WI38 (cell line): ENCODE results near the gene POLA1.

Experiments
- H3K4me3 ChIP-seq: 2 replicates; pipeline ENCODE4 v1.5.1; 2011; ENCODE audit warnings: low read depth, mild to moderate bottlenecking, control low read depth, low read length
- CTCF ChIP-seq: IDR thresholded peaks from 2 replicates; pipeline ENCODE4 v1.5.1; 2012; ENCODE audit warnings: low read depth, mild to moderate bottlenecking, control low read depth, low read length

Gene POLA1

DNA sequence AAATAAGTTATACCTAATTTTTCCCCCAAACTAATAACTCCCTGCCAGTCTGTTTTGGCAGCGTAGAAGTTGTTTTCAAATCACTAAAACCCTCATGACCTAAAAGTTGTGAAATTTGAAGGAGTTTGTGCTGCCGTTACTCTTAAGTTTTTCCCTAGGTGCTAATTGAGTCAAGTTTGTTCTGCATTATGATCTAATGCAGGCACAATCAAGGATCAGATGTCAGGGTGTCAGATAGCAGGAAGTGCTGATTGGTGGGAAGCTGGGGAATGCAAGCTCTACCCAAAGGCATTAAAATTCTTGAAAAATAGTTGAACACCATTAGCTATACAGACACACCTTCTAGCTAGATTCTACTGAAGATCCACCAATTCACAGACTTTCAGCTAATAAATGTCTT, 270.1 kb downstream of the POLA1 start:
- no peak overlapping the region for H3K4me3 ChIP-seq
- no peak for TF ChIP-seq CTCF

DNA sequence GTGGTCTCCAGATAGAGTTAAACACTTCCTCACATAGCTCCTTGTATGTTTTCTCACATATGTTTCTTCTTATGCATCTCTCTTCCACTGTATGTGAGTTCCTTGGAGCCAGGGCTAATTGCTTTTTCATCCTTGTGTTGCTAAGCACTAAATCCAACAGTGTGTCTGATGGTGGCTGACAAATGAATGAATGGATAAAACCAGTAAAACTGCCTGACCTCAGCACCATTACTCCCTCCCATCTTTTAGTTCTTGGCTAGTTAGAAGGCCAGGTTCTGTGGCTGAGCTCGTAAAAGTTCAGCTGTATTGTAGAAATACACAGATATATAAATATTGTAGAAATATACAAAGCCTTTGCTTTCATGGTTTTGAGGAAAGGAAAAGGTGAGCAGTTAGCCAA, 271.7 kb downstream of the POLA1 start:
- no peak for TF ChIP-seq CTCF
- H3K4me3 ChIP-seq = no peak overlapping the region

DNA sequence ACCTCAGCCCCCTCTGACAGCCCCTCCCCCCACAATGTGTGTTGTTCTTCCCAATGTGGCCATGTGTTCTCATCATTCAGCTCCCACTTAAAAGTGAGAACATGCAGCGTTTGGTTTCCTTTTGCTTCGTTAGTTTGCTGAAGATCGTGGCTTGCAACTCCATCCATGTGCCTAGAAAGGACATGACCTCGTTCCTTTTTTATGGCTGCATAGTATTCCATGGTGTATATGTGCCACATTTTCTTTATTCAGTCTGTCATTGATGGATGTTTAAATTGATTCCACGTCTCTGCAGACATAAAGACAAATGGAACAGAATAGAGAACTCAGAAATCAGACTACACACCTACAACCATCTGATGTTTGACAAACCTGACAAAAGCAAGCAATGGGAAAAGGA, 276.1 kb downstream of the POLA1 start:
- TF ChIP-seq CTCF = no peak
- H3K4me3 ChIP-seq = no peak overlapping the region

DNA sequence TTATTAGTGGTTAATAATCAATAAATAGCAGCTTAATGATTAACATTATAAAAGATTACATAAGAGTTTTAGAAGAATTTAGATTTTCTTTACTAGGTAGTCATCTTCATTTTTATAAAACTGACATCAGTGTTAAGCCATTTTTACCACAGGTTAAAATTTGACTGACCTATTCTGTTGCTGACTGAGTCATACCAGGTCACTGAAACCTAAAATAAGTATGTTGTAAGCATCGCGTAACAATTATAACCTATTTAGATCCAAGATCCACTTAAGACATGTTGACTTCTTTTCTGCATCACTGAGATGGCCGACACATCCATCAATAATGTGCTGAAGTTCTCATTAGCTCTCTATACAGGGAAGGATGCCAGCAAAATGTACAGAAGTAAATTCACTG, 285.4 kb downstream of the POLA1 start:
- TF ChIP-seq CTCF = no peak

DNA sequence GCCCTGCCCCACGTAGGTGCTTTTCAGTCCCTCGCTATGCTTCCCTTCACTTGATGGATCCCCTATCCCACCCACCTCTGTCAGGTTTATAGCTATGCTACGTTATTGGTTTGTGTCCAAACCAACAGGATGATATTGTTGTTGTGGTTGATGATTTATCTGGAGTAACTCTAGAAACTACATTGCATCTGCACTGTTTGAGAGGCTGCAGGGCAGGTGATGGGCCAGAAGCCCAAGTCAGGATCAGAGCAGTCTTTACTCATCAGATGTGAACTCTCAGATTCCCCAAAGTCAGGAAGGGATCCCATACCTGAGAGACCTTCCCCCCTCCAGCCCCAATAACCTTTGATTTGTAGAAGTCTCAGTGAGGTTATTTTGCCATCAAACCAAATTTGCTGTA, 287.3 kb downstream of the POLA1 start:
- TF ChIP-seq CTCF = no peak
- no peak overlapping the region for H3K4me3 ChIP-seq

More for the DNA sequence above, 285.4 kb downstream of the POLA1 start:
- no peak overlapping the region for H3K4me3 ChIP-seq

DNA sequence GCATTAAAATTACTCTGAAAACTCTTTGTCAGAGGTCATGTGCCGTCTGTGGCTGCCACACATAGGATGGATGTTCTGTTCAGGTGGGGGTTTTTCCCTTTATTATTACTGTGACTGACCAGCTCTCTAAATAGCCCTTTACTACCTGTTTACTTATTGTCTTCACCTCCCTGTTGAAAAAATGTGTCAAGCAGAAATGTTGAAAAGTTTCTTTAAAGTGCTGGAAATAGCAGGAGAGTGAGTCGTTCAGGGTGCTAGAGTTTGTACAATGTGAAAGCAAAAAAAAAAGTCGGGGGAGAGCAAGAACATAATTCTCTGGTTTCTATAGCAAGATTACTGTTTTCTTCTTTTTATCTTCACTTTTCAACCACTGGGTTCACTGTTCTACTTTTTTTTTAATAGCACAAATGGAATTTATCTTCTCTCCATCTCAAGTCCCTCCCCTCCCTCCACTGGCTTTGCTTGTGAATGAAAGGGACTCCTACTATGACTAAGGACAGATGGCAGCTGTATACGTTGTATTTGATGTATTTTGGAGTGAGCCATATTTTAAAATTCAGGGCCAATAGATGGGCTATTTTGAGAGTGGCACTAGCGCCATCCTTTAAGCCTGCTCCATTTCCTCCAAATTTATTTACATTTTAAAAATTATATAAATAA, 288.7 kb downstream of the POLA1 start:
- TF ChIP-seq CTCF = no peak
- no peak overlapping the region for H3K4me3 ChIP-seq

GRCh38 chrX:24983931-24984330, 290.2 kb downstream of the POLA1 start:
- no peak for TF ChIP-seq CTCF
- H3K4me3 ChIP-seq = no peak overlapping the region
